ENCODE data around the gene RPLP2.

RPLP2 gene

DNA sequence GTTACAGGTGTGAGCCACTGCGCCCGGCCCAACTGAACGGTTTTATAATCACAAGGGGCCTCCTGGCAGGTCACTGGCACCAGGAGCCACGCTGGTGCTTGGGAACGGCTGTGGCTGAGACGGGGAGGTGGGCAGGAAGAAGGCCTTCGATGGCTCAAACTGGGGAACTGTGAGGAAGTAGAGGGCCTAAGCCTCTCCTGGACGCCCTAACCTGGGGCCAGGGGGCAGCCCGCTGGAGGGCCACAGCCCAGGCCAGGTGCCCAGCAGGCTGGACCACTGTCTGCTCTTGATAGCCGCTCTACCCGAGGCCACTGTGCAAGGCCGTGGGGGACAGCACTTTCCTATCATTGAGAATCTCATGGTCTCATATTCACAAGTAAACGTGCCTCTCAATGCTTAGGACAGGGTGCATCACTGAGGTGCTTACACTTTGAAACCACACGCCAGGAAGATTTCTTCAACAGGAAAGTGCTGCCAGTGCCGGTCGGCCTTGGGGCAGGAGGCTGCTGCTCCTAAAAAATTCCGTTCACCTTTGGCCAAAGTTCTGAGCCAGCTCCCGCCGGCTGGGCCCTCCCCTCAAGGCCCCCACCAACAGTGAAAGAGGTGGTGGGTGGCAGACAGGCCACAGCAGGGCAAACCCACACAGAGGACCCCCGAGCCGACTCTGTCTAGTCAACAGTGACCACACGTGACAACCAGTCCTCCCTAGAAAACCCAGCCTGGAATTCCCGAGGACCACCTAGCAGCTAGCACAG lies 39.7 kb upstream of the RPLP2 start:
- DNase-seq (ENCODE audit: low spot score): no peak
- TF ChIP-seq CTCF (IDR thresholded peaks at IDR 0.05; ENCODE audit: extremely low read depth, insufficient read depth, missing control alignments): no peak
- in situ Hi-C loops (cut with MboI; ENCODE audit: low pct_unique_long_range_greater_than_20kb, low sequenced_read_pairs, unreplicated experiment): no loop called here

DNA sequence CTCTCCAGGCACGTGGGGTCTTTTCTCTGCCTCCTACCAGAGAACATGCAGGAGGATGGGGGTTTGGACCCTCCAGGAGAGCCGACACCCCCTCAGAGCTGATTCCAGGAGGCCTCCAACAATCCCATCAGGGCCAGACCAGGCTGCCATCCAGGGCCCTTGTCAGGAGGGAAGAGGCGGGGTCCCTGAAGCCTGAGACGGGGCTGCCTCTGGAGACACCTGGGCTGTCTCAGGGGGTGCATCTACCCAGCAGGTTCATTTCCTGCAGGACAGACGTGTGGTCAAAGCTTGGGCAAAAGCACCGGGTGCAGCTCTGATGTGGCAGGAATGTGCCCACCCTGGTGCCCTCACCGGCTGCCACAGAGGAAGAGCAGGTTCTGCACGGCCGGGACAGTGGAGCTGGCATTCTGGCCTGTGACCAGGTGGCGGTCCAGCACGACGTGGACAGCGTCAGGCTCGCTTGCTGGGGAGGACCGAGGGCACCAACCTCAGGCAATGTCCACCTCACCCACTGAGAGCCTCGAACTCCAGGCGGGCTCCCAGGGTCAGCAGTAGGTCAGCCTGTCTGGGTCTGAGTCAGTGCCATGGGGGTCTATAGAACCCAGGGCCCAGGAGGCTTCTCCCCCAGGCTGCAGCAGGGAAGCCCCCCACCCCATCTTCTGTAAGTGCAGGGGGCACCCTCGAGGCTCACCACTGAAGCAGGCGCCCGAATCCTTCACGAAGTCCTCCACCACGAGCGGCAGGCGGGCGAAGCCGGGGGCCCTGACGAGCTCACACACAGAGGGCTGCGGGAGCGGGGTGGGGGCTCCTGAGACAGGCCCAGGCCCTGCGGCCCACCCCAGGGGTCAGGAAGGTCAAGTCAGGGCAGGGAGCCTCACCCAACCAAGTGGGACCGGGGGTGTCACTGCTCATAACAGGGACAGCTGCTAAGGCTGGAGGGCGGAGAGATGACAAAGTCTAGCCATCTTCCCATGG lies 38.8 kb upstream of the RPLP2 start:
- no peak for TF ChIP-seq CTCF (IDR thresholded peaks at IDR 0.05; ENCODE audit: extremely low read depth, insufficient read depth, missing control alignments)
- in situ Hi-C loops (cut with MboI; ENCODE audit: low pct_unique_long_range_greater_than_20kb, low sequenced_read_pairs, unreplicated experiment): no loop called here
- DNase-seq (ENCODE audit: low spot score): no peak

- no peak for TF ChIP-seq CTCF (IDR thresholded peaks at IDR 0.05; ENCODE audit: extremely low read depth, insufficient read depth, missing control alignments)
- in situ Hi-C loops (cut with MboI; ENCODE audit: low pct_unique_long_range_greater_than_20kb, low sequenced_read_pairs, unreplicated experiment): no loop called here
- DNase-seq (ENCODE audit: low spot score): no peak
These were observed 38.1 kb upstream of the RPLP2 start for GRCh38 chr11:771617-772204.

- in situ Hi-C loops (cut with MboI; ENCODE audit: low pct_unique_long_range_greater_than_20kb, low sequenced_read_pairs, unreplicated experiment): no loop called here
- no peak for DNase-seq (ENCODE audit: low spot score)
- no peak for TF ChIP-seq CTCF (IDR thresholded peaks at IDR 0.05; ENCODE audit: extremely low read depth, insufficient read depth, missing control alignments)
These were observed 37.1 kb upstream of the RPLP2 start for GRCh38 chr11:772429-773390.

GRCh38 chr11:773425-773824 lies 36.3 kb upstream of the RPLP2 start:
- no peak for TF ChIP-seq CTCF (IDR thresholded peaks at IDR 0.05; ENCODE audit: extremely low read depth, insufficient read depth, missing control alignments)
- in situ Hi-C loops (cut with MboI; ENCODE audit: low pct_unique_long_range_greater_than_20kb, low sequenced_read_pairs, unreplicated experiment): no loop called here
- DNase-seq (ENCODE audit: low spot score): no peak

Data from GM13977 (cell line).